Stimulated activated CD4-positive, alpha-beta T cell treated with anti-CD3 and anti-CD28 coated beads, TNF-alpha, amount 100 ng/mL, for 4 hours (primary cell): ENCODE data around the gene ASCL3.
A peak's percentile ranks its signal among the peaks of the same experiment; 100 is the strongest.
"Not testable (repeated sequence)": the region's sequence is repeated elsewhere in the genome, so short reads cannot be mapped to it uniquely, and the experiment has no call there.

Source experiments
- DNase-seq, 3 experiments: peaks; one replicate each; pipeline ENCODE4 v3.0.0-alpha.2; 2020; ENCODE audit warnings: low read depth in 3 of 3

The ASCL3 gene, protein sequence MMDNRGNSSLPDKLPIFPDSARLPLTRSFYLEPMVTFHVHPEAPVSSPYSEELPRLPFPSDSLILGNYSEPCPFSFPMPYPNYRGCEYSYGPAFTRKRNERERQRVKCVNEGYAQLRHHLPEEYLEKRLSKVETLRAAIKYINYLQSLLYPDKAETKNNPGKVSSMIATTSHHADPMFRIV

DNA sequence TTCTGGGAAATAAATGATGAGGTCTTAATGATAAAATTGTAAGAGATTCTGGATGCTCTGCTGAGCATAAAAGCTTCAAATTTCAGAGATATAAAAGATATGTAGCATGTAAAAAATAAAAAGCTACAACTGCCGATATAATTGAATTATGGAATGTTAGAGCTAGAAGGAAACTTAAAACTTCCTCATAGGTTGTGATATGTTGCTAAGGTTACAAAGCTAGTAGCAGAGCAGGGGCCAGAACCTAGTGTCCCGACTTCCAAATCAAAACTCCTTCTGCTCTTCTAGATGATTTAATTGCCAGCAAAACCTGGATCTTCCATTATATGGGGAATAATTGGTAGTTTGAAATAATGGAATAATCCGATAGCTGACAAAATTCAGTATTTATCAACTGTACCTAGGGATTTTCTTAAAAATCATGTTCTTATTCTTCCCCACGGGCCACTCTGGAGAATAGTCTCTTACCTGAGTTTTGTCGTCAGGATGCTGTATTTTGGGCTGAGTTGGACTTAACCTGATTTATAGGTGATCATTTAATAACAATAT is at the start of gene ASCL3:
ASCL3 (minus strand) TSS at position 499 of the 549 bp plus-strand sequence. CDS start 4,855 bp downstream, outside the sequence.
- no peak for DNase-seq

DNA sequence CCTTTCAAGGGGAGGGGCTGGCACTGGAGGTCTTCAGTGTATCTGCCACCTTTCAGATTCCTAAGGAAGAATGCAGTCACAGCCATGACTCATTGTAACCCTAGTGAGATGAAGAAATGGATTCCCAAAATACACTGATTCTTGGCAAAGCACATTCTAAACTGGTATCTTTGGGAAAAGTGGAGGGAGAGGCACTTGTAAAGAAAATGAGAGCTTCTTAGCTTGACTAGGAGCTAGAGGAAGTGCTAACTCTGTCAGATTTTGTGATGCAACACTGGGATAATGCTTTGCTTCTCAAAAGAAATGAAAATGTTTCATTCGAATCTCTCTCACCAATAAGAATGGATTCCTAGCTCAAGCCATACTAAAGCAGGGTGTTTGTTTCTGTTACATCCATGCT is 46.6 kb upstream of the ASCL3 start:
- no peak for DNase-seq

DNA sequence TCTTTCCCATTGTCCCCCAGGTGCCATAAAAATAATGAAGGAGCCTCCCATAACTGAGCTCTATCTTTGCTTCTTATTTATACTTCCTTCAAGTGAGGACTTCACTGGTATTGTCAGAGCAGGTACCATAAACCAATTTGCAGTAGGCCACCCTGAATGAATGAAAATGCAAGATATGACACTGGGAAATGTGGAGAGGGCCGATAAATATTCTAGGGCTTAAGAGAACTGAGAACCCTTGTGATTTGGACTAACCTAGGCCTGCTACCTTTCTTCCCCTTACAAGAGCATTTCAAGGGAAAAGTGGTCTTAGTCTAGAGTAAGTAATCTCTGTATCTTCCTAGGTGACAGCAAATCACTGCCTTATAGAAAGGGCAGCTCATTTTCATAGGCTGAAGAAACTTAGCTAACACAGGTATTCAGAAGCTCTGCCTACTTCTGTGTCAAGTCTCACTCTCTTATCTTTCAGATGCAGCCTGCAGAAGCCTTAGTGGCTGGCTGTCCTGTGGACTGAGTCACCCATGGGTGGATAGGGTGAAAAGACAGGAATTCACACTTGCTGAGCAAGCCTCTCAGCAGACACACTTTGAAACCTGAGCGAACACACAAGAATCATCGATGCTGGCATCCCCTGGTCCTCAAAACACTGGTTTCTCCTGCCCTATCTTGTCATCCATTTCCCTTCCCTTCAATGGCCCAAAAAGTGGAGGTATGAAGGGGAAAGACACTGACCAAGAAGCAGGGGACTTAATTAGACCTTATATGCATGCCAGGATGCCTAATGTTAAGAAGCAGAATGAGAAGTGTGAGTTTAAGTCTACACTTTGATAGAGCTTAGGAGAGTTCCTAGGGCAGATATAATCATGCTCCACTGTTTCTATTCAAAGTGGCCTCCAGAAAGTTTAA is 45.8 kb upstream of the ASCL3 start:
- DNase-seq: no peak

DNA sequence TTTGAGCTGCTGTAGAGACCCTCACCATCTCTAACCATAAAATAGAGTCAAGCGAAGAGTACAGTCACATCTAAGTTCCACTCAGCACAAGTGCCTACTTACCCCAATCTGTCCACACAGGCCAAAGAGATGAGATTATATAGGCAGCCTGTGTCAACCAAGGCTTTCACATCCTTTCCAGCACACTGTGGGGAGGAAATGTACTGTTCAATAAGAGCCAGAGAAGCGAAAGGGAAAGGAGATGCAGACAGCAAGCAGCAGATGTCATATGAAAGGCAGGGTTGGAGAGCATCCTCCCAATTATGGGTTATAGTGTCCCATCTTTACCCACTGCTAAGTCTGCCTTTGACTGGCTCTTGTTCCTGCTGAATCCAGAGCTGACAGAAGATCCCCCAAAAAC is 44.6 kb upstream of the ASCL3 start:
- no peak for DNase-seq

DNA sequence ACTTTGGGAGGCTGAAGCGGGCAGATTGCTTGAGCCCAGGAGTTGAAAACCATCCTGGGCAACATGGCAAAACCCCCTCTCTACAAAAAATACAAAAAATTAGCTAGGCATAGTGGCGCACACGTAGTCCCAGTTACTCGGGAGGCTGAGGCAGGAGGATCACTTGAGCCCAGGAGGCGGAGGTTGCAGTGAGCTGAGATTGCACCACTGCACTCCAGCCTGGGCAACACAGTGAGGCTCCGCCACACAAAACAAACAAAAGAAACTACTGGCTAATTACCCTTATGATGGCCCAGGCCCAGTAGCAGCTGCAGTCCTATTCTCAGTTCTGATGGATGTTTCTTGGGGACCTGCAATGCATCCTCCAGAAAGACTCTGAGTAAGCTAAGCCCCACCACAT is 44.0 kb upstream of the ASCL3 start:
- DNase-seq: not testable (repeated sequence)

DNA sequence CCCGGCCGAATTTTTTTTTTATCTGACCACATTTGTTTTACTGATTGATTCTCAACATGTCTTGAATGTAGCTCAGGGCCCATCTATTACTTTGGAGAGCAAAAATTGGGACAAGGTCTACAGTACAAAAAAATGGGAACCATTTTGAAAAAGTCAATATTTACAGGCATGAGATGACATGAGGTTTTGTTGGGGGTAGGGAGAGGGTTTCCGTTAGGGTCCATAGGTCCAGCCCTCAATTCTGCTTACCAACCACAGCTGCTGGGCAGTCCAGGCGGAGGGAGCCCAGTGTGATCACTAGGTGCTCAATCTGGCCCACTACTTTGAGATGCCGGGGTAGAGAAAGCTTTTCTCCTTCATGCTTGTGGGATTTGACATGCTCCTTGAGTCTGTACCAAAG is 42.6 kb upstream of the ASCL3 start:
- no peak for DNase-seq

DNA sequence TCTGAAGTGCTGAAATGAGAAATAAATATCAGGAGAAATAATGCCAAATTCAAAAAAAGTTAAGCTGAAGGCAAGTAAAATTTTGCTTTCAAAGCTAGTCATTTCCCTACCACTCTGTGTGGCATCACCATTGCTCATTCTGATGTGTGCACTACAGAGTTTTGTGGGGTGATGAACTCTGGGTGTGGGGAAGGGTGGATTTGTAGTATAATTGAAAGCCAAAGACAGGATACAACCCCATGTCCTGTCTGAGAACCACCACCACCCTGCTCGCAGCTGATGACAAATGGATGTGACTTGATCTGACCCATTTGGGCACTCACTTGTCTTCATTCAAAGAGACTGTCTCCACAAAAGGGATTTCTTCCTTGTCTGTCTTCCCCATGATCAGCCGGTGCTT is 40.7 kb upstream of the ASCL3 start:
- no peak for DNase-seq

DNA sequence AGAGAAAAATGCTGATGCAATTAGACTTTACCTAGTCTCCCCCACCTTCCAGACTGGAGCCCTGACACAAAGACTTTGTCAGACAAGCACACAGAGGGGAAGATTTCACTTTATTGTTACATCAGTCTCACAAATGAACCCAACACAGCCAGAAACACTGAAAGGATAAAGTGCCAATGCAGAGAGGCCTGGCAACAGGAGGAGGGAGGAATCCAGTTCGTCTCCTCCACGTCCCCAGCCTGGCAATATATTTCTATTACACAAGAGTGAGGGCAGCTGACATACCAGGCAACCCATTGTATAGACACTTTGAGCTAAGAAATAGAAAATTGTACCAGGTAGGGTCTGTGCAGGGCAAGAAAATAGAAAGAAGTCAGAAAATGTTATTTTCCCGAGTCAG is 37.7 kb upstream of the ASCL3 start:
- DNase-seq: no peak

DNA sequence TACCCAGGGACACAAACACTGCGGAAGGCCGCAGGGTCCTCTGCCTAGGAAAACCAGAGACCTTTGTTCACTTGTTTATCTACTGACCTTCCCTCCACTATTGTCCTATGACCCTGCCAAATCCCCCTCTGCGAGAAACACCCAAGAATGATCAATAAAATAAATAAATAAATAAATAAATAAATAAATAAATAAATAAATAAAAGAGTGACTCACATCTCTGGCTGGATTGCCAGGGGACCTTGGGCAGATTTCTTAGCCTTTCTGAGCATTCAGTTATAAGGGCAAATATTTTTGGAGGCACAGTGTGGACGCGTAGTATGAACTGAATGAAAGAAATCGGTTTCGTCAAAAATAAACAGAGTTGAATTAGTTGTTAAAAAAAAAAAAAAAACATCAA is 36.5 kb upstream of the ASCL3 start:
- DNase-seq: not testable (repeated sequence)

DNA sequence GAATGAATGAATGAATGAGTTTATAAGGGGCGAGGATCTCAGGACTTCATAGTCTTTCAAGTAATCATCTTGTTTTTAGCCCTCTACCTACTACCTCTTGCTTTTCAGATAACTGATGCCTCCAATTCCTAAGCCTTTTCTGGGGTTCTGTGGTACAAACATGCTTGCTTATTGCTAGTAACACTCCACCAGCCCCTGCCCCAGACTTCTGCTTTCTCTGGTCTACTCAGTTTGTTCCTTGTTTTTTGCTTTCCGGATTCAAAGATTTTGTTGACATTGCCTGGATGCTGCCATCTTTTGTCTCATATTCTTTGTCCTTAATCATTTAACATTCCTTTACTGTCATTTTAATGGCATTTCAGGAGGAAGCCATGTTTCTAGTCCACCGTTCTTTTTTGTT is 30.3 kb upstream of the ASCL3 start:
- no peak for DNase-seq

DNA sequence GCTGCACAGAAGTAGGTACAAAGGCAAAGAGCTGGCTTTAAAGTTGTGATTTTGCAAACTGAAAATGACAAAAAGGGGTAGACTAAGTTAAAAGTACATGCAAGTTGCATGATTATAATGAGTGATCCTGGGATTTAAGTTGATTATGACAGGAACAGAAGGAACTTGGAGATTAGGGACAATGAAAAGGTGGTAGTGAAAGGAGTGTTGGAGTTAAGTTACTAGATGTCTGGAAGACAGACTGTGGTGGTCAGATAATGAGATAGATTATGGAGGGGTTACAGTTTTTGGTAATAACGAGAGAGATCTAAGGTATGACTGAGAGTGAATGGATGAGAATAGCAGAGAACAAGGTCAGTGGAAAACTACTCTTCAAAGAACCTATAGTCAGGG is 29.1 kb upstream of the ASCL3 start:
- DNase-seq: no peak

DNA sequence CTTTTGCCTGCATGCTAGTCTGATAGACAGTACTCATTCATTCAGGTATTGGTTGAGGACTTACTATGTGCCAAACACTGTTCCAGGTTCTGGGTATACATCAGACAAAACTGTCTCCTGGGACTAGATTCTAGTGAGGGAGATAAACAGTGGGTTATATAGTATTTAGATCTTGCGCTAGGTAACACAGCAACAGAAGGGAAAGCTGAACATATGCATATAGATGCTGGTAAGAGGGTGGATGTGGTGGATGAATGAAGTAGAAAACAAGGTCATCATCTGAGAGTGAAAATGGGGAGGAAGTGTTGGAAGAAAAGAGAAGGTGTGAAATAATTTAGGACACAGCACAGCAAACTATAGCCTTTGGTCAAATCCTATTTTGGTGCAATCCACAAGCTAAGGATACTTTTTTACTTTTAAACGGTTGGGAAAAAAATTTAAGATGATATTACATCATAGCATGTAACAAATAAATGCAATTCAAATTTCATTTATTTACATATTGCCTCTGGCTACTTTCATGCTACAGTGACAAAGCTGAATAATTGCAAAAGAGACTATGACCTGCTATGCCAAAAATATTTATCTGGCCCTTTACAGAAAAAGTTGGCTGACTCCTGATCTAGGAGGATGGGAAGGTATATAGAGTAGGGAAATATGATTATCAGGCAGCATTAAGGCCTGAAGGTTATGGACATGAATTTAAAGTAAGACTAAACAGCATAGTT is 28.5 kb upstream of the ASCL3 start:
- no peak for DNase-seq

DNA sequence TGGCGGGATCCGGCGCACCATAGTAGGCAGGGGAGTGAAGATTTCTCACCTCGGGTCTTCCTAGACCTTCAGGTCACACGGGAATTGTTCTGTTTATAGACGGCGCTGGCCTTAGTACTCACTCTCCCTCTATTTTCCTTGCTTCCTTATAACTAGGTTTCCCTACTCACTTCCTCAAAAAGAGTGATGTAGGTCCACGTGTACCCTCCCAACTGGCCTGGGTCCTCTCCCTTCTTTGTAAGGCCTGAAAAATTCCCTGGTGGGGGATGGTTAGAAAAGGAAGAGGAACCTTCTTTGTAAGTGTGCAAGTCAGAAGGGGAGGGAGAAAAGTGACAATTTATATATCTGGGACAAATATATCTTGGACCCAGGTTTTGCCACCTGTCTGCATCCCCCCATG is 24.4 kb upstream of the ASCL3 start:
- DNase-seq: no peak

DNA sequence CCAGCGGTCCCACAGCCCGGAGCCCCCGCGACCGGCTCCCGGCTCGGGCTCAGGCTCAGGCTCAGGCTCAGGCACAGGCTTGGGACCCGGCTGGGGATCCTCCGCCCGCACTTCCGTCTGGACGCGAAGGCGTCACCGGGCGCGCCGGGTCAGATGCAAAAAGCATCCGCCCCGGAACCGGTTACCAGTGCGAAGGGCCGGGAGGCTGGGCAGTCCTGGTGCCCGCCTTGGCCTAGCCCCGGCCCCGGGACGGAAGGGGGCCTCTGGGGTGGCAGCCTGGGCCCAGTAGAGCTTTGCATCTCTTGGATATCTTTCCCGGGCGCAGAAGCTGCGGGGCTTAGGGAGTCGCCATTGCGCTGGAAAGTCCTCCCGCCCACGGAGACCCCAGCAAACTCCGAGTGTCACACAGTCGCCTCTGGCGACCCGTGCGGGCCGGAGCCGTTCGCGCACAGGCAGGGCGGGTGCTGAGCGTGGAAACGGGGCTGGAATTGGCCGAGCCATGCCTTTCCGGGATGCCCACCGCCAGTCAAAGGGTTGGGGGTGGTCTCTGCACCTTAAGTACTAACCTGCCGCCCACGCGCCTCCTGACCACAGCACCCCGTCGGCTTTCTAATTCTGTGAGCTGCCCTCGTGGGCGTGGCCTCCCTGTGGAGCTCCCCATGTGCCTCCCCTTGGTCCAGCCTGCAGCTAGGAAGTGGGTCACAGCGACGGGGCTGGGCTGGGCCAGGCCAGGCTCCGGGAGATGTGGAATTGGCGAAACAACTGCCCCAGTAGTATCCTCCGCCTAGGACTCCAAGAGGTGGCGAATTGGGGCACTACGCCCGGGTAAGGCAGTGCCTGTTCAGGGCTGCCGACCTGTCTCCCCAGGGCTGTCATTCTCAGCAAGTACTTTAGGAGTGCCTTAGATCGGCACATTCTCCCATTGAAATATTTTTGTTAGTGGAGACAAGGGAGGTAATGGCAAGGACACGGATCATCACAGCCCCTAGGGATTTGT is 21.8 kb upstream of the ASCL3 start, which contains the start of gene TMEM9B:
TMEM9B (minus strand) TSS at position 119 of the 997 bp plus-strand sequence. CDS start 129 bp downstream, outside the sequence.
- DNase-seq: peak; percentile 44 to 70 (median 49)

DNA sequence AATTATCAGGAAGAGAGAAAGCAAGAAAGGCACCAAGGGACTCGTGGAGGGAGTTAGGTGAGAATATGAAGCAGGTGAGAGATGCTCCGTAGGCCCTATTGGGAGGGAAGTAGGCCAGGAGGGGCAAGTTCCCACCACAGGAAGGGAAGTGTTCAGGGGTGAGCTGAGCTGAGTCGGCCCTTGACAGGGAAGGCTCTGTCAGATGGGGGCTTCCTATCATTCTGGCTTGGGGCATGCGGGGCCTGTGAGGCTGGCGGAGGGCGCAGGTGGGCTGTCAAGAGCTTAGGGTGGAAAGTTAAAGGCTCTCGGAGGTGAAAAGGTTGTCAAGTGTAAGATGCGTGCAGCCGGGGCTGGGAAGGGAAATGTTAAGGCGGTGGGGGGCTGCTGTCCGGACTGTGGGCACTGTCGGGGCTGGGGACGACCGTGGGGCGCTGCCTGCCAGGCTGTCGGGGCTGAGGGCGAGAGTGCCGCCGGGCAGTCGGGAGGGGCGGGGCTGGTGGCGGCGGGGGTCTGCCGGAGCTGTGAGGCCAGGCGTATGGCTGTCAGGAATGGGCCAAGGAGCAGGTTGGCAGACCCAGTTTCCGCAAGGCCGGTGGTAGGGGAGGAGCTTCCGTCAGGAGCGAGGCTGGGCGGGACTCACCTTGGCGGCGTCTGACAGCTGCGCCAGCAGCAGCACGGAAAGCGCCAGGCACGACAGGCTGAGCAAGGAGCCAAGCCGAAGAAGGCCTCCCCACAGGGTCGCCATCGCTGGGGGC is 20.9 kb upstream of the ASCL3 start:
- peak; percentile 53 to 61 (median 57) for DNase-seq

DNA sequence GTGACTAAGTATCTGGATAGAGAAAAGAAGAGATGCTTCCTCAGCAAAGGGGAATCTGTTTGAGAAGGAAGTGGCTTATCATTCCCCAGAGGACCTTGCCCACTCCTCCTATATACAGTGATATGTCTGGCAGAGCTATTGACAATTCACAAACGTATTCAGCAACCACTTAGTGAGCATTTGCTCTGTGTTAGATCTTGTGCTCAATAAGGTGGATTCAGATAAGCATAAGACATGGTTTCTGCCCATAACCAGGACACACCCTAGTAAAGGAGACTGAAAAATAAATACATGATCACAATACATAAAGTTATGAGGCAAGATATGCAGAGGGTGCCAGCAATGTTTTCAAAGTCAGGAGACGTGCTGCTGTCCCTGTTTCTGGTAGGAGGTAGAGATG is 20.0 kb upstream of the ASCL3 start:
- DNase-seq: no peak

DNA sequence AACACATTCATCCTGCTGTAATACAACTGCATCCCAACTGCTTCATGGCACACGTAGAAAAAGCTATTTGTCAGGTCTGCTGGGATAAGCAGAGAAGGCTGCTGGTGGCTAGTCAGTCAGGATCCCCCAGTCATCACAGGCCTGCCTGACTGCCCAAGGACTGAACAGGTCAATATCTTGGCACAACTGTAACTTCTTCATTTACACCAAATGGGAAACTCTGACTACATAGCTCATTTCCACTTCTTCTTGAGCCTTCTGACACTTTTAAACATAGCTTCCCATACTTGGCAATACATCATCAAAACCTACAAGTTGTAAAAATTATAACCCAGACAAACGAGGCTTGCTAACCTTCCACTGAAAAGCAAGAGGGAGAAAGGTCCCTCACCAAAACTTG is 18.6 kb upstream of the ASCL3 start:
- DNase-seq: no peak

DNA sequence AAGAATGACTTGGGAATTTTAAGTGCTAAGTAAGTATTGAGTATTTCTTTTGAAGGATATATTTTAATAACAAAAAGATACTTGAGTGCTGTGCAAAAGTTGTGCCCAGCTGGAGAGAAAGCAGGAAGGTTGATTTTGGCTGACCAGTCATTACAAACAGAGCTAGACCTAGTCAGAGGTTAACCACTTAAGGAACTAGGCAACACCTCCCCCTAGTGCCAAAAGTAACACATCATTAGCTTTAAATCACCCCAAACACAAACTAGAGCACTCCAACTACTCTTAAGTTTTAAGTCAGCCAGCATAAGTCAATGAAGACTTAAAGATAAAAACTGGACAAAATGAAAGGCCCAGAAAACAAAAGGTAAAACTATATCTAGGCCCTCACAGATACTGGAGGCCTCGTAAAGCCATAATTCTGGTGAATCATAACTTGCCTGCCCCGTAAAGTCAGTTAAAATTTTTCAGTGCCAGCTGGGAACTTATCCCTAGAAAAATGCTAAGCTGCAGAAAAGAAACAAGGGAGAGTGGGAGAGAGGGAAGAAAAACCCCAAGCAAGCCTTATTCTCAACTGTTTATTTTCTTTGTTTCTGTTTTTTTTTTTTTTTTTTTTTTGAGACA is 16.8 kb upstream of the ASCL3 start:
- no peak for DNase-seq

DNA sequence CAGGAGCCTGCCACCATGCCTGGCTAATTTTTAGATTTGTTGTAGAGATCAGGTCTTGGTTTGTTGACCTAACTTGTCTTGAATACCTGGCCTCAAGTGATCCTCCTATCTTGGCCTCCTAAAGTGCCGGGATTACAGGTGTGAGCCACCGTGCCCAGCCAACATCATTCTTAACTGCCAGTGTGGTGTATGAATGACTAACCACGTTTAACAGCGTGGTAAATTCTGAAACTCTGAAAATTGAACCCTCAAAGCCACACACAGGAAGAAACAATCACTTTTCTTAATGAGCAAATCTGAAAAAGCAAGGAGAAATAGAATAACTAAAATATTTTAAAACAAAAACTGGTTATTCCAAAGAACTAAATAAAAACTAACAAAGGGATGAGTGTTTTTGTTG is 14.0 kb upstream of the ASCL3 start:
- DNase-seq: no peak

DNA sequence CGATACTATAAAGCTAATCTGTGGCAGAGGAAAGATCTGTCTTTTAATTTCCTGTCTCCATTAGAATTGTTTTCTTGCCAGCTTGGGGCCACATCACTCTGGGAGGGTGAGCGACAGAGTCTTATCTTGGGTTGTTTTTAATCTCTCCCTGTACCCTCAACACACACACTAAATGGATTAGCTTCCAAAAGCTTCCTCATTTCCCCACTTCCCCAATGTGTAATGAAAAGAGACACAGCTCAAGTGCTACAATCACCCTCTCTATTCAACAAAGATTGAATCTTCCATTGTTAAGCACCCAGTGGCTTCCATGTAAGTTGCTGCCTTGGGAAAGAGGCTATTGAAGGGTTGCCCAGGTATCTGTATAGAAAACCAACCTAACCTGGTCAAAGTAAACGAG is 6.1 kb upstream of the ASCL3 start:
- DNase-seq: no peak
